GM19193 (cell line): ENCODE results near the gene DOK1.

ENCODE experiments used
- POLR2A ChIP-seq: IDR thresholded peaks from 4 replicates; pipeline ENCODE4 v1.6.1; 2011; ENCODE audit not compliant: insufficient read depth, insufficient read length; ENCODE audit errors: extremely low read depth

The DOK1 gene

DNA sequence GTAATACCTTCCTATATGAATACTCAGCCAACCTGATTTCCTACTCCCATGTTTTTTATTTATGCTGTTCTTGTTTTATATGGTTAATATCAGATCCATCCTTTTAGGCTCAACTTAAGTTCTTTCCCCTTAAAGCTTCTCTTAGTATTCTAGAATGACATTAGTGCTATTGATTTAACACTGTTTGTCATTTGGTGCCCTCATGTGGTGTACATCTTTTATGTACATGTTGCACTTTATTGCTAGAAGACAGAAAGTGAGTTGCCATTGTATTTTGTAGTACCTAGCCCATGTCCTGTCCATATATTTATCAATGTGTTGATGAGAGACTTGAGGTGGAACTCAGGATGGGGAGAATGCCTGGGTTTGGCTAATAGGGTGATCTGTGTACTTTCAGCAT lies 22.3 kb upstream of the DOK1 start:
- no peak for TF ChIP-seq POLR2A

DNA sequence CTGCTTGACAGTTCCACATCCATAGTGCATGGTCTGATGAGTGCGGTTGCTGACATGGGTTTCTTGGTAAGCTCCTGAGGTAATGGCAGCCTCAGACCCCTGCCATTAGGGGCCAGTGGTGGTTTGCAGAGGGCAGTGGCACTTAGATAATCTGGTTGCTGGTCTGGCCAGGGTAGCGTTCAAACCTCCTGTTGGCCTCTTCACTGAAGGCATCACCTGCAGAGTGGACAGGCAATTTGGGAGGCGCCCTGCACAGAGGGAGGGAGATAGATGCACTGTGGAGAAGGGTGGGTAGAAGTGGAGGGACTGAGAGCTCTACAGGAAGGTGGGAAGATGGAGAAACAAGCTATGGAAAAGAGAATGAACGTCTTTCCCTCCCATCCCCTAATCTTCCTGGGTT lies 21.1 kb upstream of the DOK1 start:
- no peak for TF ChIP-seq POLR2A

DNA sequence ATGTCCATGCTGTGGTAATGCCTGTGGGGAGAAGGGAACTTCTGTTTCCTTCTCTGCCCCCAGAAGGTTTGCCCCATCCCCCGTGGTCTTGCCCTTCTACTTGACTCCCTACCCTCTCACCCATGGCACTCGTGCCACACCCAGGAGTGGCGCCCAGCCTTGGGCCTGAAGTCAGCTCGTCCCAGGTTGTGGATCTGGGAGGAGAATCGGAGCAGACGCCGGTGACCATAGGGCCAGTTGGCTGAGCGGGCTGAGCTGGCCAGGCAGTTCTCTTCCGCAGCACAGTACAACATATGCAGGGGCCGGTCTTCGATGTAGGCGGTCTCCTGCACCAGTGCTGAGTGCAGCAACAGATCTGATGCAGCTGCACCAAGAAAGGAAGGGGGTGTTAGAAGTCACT lies 20.1 kb upstream of the DOK1 start:
- TF ChIP-seq POLR2A = no peak

DNA sequence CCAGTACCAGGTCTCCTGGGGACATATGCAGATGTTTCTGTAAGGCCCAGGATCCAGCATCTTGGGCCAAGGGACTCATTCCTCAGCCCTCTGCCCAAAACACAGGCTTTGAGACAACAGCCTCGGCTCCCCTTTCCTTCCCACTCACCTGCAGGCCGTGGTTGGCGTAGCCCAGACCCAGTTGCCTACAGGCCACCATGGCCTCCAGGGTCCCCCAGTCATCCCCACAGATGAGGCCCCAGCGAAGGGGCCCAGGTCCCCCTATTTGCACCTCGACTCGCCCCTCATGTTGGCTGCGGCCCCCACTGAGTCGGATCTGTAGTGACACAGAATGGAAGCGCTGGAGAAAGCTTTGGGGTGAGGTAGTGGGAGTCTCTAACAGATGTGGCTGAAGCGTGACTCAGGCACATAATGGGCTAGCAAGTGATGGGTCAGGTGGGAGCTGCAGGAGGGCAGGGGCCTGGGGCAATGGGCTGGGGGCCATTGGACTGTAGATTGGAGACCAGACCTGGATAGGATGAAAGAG lies 19.0 kb upstream of the DOK1 start:
- no peak for TF ChIP-seq POLR2A

DNA sequence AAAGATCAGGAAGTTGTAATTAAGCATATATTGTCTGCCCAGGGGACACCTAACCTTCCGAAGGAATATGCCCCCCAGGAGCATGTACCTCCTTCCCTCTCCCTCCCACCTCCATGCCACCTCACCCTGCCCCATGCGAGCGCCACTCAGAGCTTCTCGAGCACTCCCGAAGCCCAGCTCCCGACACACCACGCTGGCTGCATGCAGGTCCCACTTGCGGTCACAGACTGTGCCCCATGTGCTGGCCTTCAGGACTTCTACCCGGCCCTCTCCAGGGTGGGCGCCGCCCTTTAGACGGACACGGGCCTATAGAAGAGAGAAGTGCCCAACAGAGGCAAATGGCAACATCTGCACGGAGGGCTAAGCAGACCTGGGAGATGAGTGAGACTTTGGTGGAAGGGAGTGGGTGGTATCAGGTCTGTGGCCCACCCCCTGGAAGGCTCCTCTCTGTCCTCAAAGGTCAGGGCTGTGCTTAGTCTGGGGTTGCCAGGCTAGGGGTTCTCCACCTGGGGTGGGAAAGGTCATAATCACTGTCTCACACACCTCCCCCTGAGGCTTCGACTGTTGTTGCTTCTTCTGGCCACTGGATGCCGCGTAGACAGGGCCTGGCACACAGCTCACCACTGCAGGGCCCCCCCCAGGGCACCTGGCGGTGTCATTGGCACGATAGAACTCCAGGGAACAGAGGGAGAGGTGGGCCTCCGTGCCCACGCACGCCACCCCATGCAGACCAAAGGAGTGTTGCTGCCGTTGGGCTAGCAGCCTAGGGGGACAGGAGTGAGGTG lies 18.2 kb upstream of the DOK1 start:
- TF ChIP-seq POLR2A = no peak

DNA sequence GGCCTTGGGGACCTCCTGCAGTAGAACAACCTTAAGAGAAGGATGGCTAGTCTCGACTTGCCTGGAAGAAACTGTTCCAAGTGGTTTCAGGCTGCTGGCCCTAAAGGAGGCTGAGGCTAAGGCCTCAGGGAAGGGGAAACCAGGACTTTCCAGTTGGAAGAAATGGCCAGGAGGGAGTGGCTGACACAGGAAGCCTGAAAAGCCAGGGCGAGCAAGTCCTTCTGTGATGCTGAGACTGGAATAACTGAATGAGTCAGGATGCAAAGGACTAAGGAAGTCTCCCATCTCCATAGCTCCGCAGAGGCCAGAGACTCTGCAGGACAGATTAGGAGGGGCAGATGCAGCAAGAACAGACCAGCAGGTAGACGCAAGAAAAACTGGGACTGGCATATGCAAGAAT lies 17.4 kb upstream of the DOK1 start:
- TF ChIP-seq POLR2A = no peak

DNA sequence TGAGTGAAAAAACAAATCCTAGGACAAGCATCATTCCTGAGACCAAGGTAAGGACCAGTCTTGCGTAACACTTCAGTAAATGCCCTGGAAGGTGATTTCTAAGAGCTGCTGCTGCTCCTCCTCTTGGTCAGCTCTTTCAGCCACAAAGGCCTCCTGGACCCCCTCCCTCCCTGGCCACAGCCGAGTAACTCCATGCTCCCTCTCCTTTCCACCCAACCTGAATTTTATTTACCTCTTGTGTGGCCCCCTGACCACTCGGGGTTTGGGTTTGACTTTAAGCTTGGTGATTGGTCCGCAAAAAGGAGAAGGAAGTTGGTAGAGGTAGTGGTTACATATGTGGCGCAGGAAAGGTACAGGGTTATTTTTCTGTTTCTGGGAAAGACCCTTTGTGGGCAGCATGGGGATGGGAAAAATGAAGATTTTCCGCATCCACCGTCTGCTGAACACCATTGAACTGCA lies 15.6 kb upstream of the DOK1 start:
- no peak for TF ChIP-seq POLR2A

DNA sequence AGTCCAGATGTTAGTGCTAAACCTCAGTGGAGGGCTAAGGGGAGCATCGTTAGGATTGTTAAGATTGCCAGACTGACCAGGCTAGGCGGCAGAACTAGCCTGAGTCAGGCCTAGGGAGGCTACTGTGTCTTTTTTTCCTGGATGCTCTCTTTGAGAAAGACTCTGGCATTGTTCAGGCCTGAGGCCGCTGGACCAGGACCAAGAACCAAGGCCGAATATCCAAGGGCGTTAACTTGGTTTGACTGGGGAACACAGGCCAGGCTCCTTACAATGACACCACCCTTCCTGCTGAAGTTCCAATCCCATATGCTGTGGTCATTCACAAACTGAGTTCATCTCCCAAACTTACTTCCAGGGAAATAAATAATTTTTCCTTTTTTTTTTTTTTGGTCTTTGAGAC lies 14.2 kb upstream of the DOK1 start:
- no peak for TF ChIP-seq POLR2A

DNA sequence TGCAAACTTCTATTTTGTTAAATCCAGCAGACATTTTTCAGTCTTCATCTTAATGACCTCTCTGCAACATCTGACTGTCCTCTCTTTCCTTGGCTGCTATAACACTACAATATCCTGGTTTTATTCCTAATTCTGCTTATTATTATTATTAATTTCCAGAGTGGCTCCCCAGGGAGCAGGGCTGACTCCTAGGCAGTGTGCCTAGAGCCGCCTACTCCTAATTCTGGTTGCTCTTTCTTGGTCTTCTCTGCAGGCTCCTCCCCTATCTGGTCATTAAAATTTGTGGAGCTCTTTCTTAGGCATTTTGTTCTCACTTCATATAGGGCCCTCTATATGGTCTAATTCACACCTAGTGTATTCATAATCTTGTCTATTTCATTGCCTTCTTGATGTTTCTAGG lies 11.5 kb upstream of the DOK1 start:
- TF ChIP-seq POLR2A = no peak

DNA sequence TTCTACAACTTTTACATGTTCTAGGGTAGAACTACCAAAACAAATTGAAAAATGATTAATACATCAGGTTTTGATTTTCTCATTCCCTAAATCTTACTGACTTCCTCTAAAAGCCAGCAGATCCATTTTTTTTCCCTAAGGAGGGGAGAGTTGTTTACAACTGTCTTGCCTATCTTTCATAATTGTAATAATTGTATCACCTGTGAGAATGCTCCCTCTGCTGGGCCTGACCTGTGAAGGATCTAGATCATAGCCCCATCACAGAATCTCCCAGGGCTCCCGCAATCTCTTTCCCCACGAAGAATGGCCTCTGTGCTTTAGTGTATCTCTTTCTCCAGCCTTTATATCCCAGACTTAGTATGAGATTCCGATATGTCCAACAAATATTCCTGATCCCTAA lies 9.9 kb upstream of the DOK1 start:
- TF ChIP-seq POLR2A = no peak

DNA sequence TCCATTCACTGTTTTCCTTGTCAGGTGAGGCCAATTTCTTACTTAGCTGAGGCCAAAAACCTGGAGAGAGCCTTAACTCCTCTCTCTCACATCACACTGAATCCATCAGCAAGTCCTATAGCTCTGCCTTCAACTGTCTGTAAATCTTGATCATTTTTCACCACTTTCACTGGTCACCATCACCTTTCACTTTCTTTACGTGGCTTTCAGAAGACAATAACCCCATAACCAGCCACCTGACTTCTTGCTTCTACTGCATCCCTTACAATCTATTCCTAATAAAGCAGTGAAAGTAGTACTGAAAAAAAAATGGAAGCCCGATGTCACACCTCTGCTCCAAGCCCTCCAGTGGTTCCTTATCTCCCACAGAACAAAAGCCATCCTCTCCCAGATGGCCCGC lies 8.5 kb upstream of the DOK1 start:
- no peak for TF ChIP-seq POLR2A

DNA sequence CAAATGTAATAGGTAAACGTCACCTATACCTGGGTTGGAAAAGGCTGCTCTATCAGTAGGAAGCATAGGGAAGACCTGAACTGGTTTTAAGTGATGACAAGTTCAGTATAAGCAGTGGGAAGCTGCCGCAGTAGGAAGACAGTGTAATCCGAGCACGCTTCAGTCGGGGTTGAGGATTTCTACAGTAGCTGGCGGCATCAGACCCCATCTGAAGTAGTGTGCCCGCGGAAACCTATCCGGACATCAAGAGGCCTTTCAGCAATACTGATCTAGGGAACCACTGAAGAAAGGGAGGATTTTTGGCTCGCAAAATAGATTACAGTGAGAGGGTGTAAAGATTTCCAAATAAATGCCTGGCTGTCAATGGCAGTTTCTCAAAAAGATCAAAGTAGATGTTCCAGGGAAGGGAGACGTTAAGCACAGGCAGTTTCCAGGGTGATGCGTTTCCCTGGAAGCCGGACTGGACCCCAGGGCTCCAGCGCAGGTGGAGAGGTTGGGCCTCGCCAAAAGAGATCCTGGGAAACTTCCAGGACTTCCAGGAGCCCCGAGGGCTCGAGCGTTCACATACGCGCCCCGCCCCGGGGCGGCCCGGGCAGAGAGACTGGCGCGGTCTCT lies 6.1 kb upstream of the DOK1 start:
- TF ChIP-seq POLR2A = no peak

DNA sequence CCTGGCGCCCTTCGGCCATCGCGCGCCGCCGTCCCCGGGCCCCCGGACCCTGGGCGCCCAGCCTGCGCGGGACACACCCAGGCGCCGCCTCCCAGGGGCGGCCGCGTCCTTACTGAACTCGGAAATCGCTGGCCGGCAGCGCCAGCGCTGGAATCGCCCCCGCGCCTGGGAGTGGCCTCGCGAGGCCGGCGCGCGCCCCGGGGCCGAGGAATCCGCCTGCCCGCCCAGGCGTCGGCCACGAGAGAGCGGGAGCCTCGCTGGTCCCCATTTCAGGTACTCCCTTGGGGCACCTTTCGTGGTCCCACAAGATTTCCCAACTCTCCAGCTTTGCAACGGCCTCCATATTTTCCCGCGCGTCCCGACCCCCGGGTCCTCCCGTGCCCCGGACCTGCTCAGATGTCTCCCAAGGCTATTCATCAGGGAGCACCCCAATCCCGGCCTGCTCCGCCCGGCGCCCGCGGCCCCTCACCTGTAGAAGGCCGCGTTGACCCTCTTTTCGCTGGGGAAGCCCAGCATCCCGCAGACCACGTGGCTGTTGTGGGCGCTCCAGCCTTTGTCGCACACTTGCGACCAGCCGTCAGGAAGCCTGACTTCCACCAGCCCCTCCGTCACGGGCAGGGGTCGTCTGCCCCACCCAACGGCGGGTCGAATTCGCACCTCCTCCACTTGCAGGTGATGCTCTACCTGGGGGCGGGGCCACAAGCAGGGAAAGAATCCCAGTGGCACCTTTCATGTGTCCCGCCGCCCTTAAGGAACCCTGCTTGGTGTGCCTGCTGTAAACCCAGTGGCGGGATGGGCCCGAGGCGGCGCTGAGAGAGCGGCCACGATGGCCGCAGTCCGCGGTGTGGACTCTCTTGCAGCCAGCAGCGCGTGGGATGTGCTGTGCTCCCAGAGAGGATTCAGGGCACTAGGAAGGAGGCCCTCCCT lies 5.4 kb upstream of the DOK1 start:
- peak; percentile 53 for TF ChIP-seq POLR2A

DNA sequence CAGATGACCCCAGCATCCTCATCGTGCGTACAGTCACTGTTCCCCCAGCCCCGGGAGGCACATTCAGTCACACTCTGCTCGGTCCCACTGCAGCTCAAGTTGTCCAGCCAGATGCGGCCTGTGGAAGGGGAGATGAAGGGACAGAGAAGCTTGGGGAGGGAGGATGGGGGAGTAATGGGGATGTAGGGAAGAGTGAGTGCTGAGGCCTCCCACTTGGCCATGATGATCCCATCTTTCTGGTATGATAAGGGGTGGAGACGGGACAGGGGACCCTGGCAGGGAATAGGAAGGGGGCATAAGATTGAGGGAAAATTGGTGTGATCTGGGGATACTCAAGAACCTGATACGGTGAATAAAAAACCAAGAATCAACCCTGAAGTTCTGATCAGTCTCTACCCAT lies 4.3 kb upstream of the DOK1 start:
- no peak for TF ChIP-seq POLR2A

DNA sequence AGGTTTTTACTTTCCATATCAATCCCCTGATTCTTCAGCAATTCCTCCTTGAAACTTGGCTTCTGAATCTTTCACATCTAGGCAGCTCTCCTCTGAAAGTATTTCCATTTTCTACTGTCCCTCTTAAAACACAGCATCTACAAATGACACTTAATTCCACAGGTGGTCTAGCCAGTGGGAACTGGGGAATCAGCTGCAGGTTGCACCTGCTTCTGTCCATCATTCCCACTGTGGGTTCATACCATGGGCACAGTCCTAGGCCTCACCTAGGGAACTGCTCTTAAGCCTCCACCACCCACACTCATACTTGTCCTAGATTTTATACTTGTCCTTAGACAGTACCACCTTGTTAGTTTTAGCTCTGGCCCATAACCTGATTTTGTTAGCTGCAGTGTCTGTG lies 3.0 kb upstream of the DOK1 start:
- no peak for TF ChIP-seq POLR2A
